Stimulated activated CD4-positive, alpha-beta T cell treated with anti-CD3 and anti-CD28 coated beads, Interleukin-2, amount 100 ng/mL, for 48 hours (primary cell): ENCODE measurements around the gene MARK1.

Experiments used
- DNase-seq, 2 donors: peaks; one replicate each; pipeline ENCODE4 v3.0.0-alpha.2; 2020

The MARK1 gene

DNA sequence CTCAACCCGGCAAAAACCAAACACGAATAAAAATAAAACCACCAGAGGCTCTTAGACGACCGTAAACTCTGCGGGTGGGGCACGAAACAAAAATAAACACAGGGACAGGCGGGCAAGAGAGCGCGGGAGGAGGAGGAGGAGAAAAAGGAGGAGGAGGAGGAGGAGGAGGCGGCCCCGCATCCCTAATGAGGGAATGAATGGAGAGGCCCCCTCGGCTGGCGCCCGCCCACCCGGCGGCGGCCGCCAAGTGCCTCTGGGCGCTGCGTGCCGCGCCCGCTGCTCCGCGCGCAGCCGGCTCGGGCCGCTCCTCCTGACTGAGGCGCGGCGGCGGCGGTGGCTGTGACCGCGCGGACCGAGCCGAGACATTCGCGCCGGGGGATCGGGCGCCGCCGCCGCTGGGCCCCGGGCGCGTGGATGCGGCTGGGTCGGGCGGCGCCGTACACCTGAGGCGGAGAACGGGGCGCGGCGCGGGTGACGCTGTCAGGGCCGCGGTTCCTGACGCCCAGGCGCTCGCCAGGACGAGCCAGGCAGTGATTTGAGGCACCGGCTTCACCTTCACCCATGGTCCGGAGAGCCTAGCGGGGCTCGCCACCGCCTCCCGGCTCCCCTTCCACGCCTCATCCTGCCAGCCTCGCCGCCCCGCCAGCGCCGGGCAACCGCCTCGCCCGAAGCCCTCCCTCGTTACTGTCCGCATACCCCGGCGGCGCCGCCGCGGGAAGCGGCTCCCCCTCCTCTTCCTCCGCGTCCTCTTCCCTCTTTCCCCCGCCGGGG lies at the start of gene MARK1:
TSS of gene MARK1 (plus strand) at position 229 of the 771 bp plus-strand sequence. CDS start 687 bp downstream, outside the sequence.
- no peak for DNase-seq

DNA sequence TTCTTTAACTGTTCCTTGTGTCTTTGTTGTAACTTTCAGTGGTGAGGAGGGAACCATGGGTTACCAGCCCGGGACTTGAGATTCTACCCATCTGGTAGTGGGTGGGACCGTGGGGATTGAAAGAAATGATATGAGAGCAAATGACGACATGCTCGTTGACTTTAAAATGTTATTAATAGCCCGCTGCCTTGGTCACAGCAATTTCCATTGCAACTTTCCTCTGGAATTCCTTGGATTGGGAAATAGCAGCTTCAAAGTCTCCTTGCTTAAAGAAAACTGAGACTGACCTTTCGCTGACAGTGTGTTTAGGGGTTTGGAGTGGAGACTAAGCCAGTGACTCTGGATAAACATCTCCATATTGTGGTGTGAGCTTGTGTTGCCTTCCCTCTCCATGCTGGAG lies 44.2 kb upstream of the MARK1 start:
- DNase-seq, result no peak

DNA sequence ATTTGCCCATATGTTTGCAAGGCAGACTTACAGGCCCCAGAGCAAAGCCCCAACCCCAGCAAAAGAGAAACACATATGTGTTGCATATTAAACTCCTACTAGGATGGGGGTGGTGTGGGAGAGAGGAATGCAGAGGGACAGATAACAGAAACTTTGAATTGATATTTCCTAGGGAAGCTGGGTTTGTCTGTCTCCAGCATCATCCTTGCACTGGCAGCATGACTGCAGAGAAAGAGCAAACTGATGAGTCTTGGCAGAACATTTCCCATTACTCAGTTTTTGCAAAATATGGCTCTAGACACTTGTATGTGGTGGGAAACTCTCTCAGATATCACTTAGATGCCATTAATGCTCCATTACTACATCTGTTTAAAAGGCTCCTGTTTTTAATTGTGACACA lies 43.8 kb upstream of the MARK1 start:
- no peak for DNase-seq

DNA sequence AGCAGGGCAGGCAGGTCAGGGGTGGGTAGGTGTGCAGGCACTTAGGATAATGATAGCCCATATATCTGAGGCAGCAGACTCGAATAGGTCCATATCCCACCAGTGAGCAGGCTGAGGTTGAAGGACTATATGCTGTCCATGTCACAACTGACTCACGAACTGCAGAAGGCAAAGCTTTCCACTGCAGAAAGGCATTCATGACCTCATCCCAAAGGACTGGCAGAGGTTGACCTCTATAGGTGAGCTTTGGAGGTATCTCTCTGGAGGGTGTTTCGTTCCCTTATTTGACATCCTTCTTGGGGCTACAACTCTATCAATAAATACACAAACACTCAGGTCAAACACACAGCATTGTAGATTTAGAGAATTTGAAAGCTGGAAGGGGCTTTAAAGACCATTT lies 42.8 kb upstream of the MARK1 start:
- DNase-seq, result no peak

DNA sequence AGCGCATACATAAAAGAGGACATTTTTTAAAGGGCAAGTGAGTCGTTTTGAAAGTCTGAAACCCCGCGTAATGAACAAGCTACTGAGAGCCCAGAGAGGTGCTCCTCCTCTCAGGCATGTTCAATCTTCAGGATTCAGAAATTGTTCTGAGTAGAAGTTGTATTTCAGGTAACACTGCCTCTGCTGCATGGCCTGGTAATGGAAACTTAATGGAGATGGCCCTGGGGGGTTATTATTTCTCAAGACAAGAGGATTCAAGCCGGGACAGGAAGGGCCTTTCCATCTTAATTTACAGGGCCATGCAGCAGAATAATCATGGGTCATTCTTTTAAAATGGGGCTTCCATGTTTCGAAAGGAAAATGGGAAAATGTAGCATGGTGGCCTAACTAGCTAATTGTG lies 42.1 kb upstream of the MARK1 start:
- DNase-seq, result no peak

DNA sequence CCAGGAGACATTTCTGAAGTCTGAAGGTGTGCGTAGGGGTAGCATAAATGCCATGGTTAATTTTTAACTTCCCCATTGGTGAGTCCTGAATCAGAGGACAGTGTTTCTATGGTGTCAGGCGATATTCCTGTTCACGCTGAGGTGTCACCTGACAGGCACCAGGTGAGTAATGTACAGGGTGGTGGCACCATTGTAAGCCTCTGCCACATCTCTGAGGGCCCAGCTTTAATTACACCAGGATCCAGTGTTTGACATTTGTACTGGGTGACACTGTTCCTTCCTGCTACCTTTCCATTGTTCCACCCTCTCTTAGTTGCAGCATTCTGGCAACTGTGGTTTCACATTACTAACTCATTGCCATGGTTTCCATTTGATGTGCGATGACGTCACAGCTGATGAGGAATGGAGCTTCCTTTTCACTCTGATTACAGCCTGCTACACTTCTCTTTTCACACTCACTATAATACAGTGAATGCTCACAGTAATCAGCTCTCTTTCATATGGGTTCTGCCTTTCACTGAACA lies 40.6 kb upstream of the MARK1 start:
- peak; percentile 9 to 21 for DNase-seq

DNA sequence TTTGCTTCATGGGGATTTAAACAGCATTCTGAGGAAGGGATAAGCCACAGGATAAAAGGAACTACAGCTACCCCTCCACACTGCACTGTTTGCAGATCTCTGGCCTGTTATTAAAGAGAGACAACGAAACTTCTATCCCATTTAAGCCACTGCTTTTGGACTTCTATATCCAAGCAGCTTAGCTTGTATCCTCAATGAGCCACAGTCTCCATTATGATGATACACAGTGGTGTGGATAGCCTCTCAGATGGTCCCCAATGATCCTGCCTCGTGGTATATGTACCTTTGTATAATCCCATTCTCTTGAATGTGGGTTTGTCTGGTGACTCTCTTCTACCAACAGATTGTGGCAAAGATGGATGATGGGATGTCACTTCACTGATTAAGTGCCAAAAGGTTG lies 36.0 kb upstream of the MARK1 start:
- no peak for DNase-seq

GRCh38 chr1:220497220-220497947 lies 30.6 kb upstream of the MARK1 start:
- DNase-seq, result no peak

DNA sequence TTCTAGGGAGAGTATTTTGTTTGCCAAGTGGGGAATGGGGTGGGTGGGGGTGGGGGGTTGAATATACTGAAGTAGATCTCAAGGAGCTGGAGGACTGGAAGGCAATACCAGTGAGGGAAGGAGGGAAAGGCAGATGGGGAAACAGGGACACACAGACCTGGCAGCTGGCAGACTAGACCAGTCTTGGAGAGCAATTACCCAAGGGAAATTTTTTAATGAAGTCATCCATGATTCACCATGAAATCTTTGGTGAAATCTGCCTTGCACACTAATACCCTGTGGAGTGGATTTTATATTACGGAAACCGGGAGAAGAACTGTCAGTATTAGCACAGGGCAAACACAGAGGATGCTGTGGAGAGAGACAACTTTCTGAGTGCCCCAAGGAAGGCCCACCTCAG lies 29.7 kb upstream of the MARK1 start:
- DNase-seq, result no peak

DNA sequence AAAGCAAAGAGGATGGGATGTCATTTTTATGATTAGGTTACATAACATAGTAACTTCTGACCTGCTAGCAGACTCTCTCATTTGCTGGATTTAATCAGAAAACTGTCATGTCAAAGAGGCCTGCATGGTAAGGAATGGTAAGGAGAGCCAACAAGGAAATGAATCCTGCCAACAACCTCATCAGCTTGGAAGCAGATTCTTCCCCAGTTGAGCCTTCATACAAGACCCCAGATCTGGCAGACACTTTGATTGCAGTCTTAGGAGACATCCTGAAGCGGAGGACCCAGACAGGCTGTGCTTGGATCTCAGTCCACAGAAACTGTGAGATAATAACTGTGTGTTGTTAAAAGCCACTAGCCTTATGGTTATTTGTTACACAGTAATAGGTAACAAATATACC lies 27.6 kb upstream of the MARK1 start:
- DNase-seq, result no peak

GRCh38 chr1:220504329-220504728 lies 23.6 kb upstream of the MARK1 start:
- DNase-seq, result no peak

GRCh38 chr1:220507085-220507484 lies 20.9 kb upstream of the MARK1 start:
- no peak for DNase-seq

DNA sequence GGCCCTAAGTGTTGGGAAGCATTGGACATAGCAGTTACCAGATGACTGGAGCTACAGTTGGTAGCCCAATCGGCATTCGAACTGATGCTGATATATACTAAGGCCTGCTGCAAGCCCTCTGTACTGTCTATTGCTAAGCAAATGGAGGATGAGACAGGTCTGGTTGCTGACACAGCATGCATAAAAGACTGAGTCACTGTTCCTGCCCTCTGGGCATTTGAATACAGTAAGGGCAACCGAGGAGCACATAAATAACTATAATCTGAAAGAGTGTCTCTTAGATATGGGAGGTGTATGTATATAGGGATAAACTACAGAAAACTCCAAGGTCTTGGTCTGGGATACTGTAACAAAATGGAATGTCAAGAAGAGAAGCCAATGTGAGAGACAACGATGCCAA lies 16.8 kb upstream of the MARK1 start:
- no peak for DNase-seq

- no peak for DNase-seq
Measured at GRCh38 chr1:220511785-220512184, 16.2 kb upstream of the MARK1 start.

- DNase-seq, result no peak
Measured at GRCh38 chr1:220513834-220514233, 14.1 kb upstream of the MARK1 start.

DNA sequence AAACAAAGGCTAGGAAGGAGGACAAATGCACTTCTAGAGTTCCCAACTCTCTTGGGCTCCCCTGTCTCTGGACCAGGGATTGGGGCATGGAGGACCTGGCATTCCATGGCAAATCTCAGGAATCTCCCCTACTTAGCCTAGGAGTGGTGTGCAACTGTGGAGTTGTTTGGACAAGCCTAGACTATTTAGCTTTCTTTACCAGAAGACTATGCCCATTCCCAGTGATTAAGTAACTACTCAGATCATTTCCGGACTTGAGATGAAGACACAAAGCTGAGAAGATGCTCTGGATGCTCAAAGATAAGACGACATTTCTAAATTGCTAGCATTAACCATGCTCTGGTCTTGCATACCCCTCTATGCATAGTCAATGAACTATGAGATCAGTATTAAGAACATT lies 13.7 kb upstream of the MARK1 start:
- no peak for DNase-seq

DNA sequence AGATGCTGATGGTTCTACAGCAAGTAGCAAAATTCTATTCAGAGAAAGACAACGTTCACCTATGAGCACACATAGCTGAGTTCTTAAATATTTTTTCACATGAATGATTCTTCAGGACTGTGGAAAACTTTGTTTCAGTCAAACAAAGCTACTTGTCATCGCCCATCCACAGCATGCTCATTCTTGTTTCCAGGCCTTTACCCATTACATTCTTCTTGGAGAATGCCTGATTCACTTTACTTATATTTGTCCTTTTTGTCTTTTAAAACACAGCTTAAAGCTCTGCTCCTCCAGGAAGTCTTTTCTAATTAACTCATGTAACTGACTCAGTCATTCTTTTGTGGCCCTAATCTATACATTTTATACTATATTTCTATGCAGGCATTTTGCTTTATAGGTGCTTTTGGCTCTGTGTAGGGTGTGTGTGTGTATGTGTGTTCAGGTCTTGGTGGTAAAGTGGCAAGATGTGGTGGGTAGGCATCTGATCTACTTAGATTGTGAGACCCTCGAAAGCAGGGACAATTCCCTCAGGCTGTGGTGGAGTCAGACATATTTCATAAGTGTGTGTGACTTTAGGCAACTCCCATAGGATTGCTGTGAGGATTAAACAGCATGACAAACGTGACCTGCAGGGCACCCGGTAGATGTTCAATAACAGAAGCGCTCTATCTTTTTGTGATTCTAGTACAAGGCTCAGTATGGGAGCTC lies 11.8 kb upstream of the MARK1 start:
- DNase-seq, result no peak

DNA sequence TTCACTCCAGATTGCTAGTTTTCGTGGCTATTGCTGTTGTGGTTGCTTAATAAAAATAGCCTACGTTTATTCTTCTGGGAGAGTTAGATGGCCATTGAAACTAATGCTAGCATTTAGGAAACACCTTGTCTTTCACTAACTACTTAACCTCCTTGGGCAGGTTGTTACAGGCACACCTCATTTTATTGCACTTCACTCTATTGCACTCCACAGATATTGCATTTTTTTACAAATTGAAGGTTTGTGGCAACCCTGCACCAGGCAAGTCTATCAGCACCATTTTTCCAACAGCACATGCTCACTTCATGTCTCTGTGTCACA lies 11.3 kb upstream of the MARK1 start:
- DNase-seq, result no peak

GRCh38 chr1:220521778-220522177 lies 6.2 kb upstream of the MARK1 start:
- no peak for DNase-seq

GRCh38 chr1:220526294-220526693 lies 1.6 kb upstream of the MARK1 start:
- no peak for DNase-seq

DNA sequence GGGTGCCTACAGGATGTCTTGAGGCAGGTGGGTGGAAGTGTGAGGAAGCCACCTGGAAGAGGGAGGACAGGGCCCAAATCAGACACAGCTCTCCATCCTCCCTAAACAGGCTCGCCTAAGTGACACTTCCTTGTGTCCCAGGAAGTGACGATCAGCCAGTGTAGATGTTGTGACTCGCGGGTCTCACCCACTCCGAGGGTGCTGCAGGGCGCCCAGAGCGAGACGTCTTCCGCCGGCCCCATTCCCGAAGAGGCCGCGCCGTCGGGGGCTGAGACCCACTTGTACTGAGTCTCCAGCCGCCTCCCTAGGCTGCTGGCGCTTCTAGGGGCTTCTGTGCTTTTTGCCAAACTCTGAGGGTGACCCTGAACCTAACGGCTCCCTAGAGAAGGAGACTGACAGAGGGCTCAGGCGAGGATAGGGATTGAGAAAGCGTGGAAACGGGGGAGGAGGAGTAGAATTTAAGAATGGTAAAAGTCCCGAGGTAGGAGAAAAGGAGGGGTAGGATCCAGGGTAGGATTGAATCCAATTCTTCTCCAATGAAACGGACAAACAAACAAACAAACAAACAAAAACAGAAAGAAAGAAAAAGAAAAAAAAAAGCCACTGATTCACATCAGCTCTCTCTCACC lies 543 bp upstream of the MARK1 start:
- DNase-seq, result no peak

GRCh38 chr1:220528679-220529501 lies 954 bp downstream of the MARK1 start:
- no peak for DNase-seq
